Measurements from ENCODE around the gene SMTNL2. TPM values are rescaled to one million over a fixed set of nuclear protein-coding genes. Genes with fewer than 3 reads are reported as not detected.

SMTNL2 gene
- total RNA-seq, 4 donors from 2014 or later = 3.0 to 7.2 (median 4.7) TPM

DNA sequence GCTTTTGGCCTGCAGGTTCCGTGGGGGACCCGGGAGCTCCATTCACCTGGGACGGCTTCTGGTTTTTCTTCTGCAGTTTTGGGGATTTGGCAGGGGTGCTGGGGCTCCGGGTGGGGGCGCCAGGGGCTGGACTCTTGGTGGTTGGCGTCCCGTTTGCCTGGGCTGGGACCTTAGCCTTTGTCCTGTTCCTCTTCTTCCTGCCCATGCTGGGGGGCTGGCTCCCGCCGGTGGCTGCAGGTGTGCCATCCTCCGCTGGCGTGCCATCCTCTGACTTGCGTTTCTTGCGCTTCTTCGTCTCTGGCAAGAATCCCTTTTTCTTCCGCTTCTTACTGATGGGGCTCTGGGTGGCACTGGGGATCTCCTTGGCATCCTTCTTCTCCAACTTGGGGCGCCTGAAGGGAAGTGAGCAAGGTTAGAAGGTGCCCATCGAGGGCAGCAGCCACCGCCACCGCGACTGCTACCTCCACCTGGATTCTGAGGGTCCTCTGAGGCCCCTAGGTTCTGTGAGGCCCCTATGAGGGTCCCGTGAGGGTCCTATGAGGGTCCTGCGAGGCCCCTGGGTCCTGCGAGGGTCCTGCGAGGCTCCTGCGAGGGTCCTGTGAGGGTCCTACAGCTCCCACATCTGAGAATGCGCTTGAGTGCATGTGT is 44.6 kb upstream of the SMTNL2 start:
- Histone ChIP-seq H3K4me1 (peaks cover 60 to 75% (median 66%) of the 10 kb centered on the region in 4 donors), H3K9me3 (no peaks in the 10 kb centered on the region), H3K4me3 (peak overlapping the region in 1 of 4 donors; percentile 5), H3K27ac (replicated peaks in 1 of 4) (peak overlapping the region in 2 of 4 donors; percentile 54 to 74), H3K36me3 (peaks cover 46 to 72% (median 67%) of the 10 kb centered on the region in 4 donors), H3K27me3 (peaks cover 0 to 14% (median 0%) of the 10 kb centered on the region in 4 donors)
- no peak for DNase-seq (ENCODE audit: extremely low spot score)
- TF ChIP-seq, protein P1, sequence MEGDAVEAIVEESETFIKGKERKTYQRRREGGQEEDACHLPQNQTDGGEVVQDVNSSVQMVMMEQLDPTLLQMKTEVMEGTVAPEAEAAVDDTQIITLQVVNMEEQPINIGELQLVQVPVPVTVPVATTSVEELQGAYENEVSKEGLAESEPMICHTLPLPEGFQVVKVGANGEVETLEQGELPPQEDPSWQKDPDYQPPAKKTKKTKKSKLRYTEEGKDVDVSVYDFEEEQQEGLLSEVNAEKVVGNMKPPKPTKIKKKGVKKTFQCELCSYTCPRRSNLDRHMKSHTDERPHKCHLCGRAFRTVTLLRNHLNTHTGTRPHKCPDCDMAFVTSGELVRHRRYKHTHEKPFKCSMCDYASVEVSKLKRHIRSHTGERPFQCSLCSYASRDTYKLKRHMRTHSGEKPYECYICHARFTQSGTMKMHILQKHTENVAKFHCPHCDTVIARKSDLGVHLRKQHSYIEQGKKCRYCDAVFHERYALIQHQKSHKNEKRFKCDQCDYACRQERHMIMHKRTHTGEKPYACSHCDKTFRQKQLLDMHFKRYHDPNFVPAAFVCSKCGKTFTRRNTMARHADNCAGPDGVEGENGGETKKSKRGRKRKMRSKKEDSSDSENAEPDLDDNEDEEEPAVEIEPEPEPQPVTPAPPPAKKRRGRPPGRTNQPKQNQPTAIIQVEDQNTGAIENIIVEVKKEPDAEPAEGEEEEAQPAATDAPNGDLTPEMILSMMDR (IDR thresholded peaks at IDR 0.05) = no peak
- TF ChIP-seq EP300 (IDR thresholded peaks at IDR 0.05) (no peak), POLR2A (IDR thresholded peaks at IDR 0.05; ENCODE audit: low read depth) (no peak), POLR2AphosphoS5 (IDR thresholded peaks at IDR 0.05) (no peak)
- intact Hi-C loops (cut with DNase I) = no loop called here
- 83% methylated on average over 15 of the region's 26 CpGs for WGBS

DNA sequence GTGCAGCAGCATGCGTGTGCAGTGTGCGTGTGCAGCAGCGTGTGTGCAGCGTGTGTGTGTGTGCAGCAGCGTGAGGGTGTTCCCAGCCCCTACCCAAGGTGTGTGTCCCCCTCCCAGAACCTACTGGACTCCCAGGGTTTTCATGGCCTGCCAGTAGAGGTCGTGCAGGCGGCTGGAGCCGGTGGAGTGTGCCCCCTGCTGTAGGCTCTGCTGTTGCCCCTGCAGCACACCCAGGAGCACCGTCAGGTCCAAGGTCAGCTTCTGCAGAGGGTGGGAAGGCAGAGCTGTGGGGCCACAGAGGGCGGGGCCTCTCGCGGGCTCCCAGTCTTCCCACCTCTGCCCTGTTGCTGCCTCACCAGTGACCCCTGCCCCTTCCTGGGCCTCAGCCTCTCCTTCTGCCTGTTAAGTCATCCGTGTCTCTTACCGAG is 44.1 kb upstream of the SMTNL2 start:
- H3K36me3 ChIP-seq = peaks cover 51 to 78% (median 73%) of the 10 kb centered on the region in 4 donors
- intact Hi-C loops (cut with DNase I) = no loop called here
- H3K4me3 ChIP-seq = peak overlapping the region in 1 of 4 donors; percentile 7
- no peaks in the 10 kb centered on the region for H3K9me3 ChIP-seq
- no peak for DNase-seq (ENCODE audit: extremely low spot score)
- H3K4me1 ChIP-seq = peaks cover 54 to 70% (median 61%) of the 10 kb centered on the region in 4 donors
- peak overlapping the region in 2 of 4 donors; percentile 54 to 74 for H3K27ac ChIP-seq (replicated peaks in 1 of 4)
- H3K27me3 ChIP-seq = peaks cover 0 to 9% (median 0%) of the 10 kb centered on the region in 4 donors
- TF ChIP-seq, protein P1 (IDR thresholded peaks at IDR 0.05) = peak in 1 of 3 experiments; percentile 16
- TF ChIP-seq EP300 (IDR thresholded peaks at IDR 0.05) (no peak), POLR2AphosphoS5 (IDR thresholded peaks at IDR 0.05) (no peak)
- WGBS = 70% methylated on average over 9 of the region's 14 CpGs

DNA sequence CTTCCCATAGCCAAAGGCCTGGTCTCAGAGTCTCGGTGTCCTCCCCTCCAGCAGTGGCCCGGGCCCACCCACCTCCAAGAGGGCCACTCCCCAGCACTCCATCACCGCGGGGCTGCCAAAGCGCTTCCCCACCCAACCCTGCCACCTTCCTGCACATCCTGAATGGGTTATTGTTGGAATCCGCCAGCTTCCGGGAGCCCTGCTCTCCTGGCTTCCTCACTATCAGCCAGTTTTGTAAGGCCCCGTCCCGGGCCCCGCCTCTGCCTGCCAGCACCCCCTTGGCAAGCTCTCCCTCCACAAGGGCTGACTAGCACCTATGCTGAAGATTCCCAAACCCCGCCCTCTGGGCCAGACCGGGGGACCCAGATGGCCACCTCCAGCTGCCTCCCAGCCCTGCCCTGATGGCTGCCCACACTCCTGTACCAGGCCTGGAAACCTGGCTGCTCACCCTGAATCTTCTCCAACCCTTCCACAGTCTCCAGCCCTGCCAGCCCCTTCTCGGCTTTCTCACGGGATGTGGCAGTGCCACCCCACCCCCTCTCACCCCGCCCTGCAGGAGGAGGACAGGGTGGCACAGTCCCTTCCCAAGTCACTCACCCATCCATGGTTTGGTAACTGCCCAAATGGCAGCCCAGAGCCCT is 43.5 kb upstream of the SMTNL2 start:
- H3K4me1 ChIP-seq = peaks cover 51 to 64% (median 56%) of the 10 kb centered on the region in 4 donors
- H3K27ac ChIP-seq (replicated peaks in 1 of 4) = peak overlapping the region in 3 of 4 donors; percentile 0 to 74 (median 54)
- TF ChIP-seq POLR2AphosphoS5 (IDR thresholded peaks at IDR 0.05) = peak; percentile 11 to 13
- TF ChIP-seq, protein P1 (IDR thresholded peaks at IDR 0.05) = no peak
- TF ChIP-seq POLR2A (IDR thresholded peaks at IDR 0.05; ENCODE audit: low read depth) = no peak
- peak overlapping the region in 1 of 4 donors; percentile 7 for H3K4me3 ChIP-seq
- WGBS = 81% methylated on average over 10 of the region's 15 CpGs
- H3K9me3 ChIP-seq = no peaks in the 10 kb centered on the region
- DNase-seq (ENCODE audit: extremely low spot score) = no peak
- H3K36me3 ChIP-seq = peaks cover 51 to 84% (median 79%) of the 10 kb centered on the region in 4 donors
- intact Hi-C loops (cut with DNase I) = no loop called here
- H3K27me3 ChIP-seq = peaks cover 0 to 3% (median 0%) of the 10 kb centered on the region in 4 donors

DNA sequence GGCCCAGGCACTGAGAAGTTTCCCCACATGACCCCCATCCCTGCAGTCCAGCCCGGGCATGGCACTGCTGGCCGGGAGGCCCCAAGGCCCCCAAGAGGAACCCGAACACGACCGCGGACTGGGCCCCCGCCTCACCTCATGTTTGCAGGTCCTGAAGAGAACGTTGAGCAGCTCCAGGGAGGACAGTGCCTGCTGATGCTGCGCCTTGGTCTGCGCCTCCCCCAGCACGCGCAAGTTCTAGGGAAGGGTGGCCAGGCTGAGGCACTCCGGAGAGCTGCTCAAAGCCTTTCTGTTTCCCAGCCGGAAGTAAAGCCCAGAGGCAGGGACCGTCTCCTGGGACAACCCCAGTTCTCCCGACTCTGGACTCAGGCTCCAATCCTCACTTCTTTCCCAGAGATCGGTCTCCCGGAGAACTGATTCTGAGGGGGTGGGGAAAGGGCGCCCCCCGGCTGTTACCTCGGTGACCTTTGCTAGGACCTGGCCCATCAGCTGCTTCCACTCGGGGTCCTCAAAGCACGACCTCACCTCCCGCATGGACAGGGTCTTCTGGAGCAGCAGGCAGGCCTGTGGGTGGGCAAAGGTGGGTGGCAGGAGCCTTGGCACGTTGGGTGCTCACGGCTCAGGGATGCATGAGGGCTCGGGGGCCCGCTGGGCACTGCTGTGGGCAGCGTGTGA is 42.9 kb upstream of the SMTNL2 start:
- DNase-seq (ENCODE audit: extremely low spot score) = no peak
- 78% methylated on average over 26 of the region's 29 CpGs for WGBS
- intact Hi-C loops (cut with DNase I) = no loop called here
- peak overlapping the region; percentile 0 to 74 (median 30) for H3K27ac ChIP-seq (replicated peaks in 1 of 4)
- peak overlapping the region in 1 of 4 donors; percentile 7 for H3K4me3 ChIP-seq
- H3K36me3 ChIP-seq = peaks cover 52 to 90% (median 85%) of the 10 kb centered on the region in 4 donors
- no peaks in the 10 kb centered on the region for H3K9me3 ChIP-seq
- no peaks in the 10 kb centered on the region for H3K27me3 ChIP-seq
- peaks cover 45 to 58% (median 49%) of the 10 kb centered on the region in 4 donors for H3K4me1 ChIP-seq
- TF ChIP-seq, protein P1 (IDR thresholded peaks at IDR 0.05) = no peak
- TF ChIP-seq EP300 (IDR thresholded peaks at IDR 0.05) = no peak
- TF ChIP-seq POLR2A (IDR thresholded peaks at IDR 0.05; ENCODE audit: low read depth) = no peak
- no peak for TF ChIP-seq POLR2AphosphoS5 (IDR thresholded peaks at IDR 0.05)
